AG10803 (cell line): ENCODE data around the gene MRPL2.

ENCODE experiments used
- DNase-seq: peaks from one replicate; pipeline ENCODE4 v3.0.0; 2010; ENCODE audit warnings: low read depth
- H3K4me3 ChIP-seq: 2 replicates; pipeline ENCODE4 v1.5.1; 2011; ENCODE audit warnings: mild to moderate bottlenecking, low read length, control low read depth
- TF ChIP-seq, protein P1 (sequence below): conservative IDR thresholded peaks from 2 replicates; pipeline ENCODE4 v1.5.1; 2011; ENCODE audit warnings: mild to moderate bottlenecking, low read length, control low read depth, inconsistent platforms

MRPL2 gene

DNA sequence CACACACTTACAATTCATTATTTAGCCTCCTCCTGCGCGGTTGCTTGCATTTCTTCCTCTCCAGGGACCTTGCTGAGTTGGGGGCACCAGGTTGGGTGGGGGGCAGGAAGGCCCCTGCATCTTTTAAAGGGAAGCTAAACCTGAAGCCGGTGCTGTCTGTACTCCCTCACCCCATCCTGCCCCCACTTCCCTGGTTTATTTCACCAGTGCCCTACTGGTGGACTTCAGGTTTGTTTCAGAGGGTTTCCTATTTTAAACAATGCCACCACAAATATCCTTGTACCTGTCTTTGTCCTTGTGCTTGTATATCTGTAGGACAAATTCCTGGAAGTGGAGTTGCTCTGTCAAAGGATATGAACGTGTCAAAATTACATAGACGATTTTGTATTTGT lies 37.9 kb upstream of the MRPL2 start:
- peak overlapping the region; percentile 36 for H3K4me3 ChIP-seq
- no peak for DNase-seq
- TF ChIP-seq, protein P1, sequence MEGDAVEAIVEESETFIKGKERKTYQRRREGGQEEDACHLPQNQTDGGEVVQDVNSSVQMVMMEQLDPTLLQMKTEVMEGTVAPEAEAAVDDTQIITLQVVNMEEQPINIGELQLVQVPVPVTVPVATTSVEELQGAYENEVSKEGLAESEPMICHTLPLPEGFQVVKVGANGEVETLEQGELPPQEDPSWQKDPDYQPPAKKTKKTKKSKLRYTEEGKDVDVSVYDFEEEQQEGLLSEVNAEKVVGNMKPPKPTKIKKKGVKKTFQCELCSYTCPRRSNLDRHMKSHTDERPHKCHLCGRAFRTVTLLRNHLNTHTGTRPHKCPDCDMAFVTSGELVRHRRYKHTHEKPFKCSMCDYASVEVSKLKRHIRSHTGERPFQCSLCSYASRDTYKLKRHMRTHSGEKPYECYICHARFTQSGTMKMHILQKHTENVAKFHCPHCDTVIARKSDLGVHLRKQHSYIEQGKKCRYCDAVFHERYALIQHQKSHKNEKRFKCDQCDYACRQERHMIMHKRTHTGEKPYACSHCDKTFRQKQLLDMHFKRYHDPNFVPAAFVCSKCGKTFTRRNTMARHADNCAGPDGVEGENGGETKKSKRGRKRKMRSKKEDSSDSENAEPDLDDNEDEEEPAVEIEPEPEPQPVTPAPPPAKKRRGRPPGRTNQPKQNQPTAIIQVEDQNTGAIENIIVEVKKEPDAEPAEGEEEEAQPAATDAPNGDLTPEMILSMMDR: peak; percentile 20

DNA sequence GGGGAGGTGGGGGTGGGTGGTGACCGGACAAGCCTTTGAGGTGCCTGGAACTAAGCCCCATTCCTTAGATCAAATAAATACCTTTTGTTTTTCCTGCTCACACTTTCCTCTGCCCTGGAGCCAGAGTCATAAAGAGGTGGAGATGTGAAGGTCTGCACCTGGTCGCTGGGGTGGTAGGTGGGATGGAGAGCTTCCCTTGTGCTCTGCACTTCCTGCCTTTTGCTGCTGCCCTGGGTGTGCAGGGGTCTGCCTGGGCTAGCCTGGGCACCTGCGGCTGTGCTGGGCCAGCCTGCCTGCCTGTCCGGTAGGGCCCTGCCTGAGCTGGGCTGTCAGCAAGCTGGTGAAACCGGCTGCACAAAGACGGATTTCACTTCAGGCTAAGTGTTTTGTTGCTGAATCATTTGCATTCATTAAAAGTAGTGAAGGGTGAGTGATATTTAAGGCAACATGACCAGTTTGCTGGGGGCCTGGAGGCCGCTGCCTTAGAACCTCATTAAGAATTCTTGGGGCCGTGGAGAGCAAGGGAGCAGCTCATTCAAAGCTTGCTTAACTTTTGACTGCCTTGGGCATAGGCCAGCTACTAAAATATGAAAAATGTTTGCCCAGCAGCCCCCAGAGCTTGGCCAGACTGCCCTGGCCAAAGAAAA lies 37.3 kb upstream of the MRPL2 start:
- peak; percentile 96 for DNase-seq
- TF ChIP-seq, protein P1: no peak
- peak overlapping the region; percentile 36 for H3K4me3 ChIP-seq

DNA sequence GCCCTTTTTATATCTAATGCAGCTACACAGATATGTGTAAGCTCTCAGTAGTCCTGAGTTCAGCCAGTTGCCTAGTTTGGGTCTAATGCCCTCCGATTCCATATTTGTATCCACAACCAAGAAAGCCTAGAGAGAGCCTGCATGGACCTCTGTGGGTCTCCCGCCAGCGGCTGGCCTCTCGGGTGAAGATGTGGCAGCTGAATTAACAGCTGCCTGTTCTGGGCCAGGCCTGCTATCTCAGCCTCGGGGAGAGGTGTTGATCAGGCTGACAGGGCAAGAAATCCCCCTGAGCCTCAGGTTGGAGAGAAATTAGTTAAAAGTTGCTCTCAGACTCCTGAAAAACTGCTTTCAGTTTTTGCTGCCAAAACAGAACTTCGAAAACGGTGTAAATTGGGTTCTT lies 36.7 kb upstream of the MRPL2 start:
- H3K4me3 ChIP-seq: peak overlapping the region; percentile 28
- no peak for DNase-seq
- TF ChIP-seq, protein P1: no peak

DNA sequence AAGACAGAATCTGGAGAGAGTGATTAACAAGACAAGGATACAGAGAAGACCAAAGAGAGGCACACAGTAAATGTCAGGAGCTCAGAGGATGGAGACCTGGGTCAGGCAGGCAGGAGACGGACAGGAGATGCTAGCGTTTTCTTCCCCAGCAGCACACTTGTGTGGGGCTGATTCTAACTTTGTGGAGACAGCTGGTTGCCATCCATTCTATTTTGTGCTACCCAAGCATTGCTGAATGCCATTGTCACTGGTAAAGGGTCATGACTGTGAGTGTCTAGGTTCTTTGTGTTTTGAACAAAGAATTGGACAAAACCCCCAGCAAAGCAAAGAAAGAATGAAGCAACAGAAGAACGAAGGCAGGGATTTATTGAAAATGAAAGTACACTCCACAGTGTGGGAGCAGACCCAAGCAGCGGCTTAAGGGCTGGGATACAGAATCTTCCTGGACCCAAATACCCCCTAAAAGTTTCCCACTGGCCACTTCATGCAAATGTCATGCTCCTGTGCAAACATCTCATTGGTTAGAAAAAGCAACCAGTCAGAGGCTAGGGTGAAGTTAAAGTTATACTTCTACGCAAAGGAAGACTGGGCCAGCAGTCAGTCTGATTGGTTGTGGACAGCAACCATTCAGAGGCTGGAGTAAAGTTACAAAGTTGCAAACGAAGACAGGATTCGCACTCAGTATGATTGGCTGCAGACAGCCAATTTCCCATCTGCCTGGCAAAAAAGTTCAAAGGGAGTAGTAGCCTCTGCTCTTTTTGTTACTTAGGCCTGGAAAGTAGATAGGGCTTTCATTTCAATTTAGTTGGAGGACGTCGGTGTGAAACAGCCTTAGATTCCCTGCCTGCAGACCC lies 34.4 kb upstream of the MRPL2 start:
- TF ChIP-seq, protein P1: no peak
- H3K4me3 ChIP-seq: peak overlapping the region; percentile 52
- DNase-seq: peak; percentile 91

DNA sequence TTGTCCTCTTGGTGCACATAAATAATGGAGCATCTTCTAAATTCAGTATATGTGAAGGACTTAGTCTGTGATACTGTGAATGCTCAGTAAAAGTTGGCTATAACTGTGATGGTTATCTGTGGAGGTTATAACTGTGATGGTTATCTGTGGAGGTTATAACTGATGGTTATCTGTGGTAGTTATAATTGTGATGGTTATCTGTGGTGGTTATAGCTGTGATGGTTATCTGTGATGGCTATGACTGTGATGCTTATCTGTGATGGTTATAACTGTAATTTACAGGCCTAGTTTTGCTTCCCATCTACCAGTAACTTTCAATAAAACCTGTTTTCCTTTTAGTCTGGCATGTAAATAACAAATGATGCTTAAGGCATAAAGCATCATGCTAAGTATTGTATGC lies 33.4 kb upstream of the MRPL2 start:
- DNase-seq: no peak
- TF ChIP-seq, protein P1: no peak
- no peak overlapping the region for H3K4me3 ChIP-seq

DNA sequence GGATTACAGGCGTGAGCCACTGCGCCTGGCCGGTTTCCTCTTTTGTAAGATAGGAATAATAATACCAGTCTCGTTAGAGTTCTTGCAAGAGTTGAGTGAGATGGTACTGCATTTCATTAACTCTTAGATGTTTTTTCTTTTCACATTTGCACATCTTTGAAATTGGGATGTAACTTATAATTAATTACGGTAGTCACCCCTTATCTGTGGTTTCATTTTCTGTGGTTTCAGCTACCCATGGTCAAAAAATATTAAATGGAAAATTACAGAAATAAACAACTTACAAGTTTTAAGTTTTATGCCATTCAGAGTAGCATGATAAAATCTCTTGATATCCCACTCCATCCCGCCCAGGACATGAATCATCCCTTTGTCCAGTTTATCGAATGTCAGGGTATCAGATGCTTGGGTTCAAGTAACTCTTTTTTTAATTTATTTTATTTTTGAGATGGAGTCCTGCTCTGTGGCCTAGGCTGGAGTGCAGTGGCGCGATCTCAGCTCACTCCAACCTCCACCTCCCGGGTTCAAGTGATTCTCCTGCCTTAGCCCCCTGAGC lies 32.3 kb upstream of the MRPL2 start:
- DNase-seq: no peak
- TF ChIP-seq, protein P1: no peak
- H3K4me3 ChIP-seq: no peak overlapping the region
